GM19324 (cell line): Measurements from ENCODE around the gene KIF26A.
"Not testable (repeated sequence)": the region's sequence is repeated elsewhere in the genome, so short reads cannot be mapped to it uniquely, and the experiment has no call there.

Source experiments
- ATAC-seq: cut with Tn5 transposase; IDR thresholded peaks from one replicate; pipeline ENCODE4 v1.9.1; 2021; ENCODE audit warnings: mild to moderate bottlenecking, moderate library complexity; ENCODE audit not compliant: unreplicated experiment, low FRiP score

KIF26A gene

GRCh38 chr14:104217486-104218360, 79.3 kb downstream of the KIF26A start:
- ATAC-seq, result no peak

- ATAC-seq, result no peak
These were observed 80.2 kb downstream of the KIF26A start for GRCh38 chr14:104218361-104219180.

GRCh38 chr14:104219731-104220214, 81.4 kb downstream of the KIF26A start:
- no peak for ATAC-seq

- ATAC-seq, result no peak
These were observed 82.1 kb downstream of the KIF26A start for GRCh38 chr14:104220215-104221070.

- ATAC-seq, result no peak
These were observed 82.8 kb downstream of the KIF26A start for GRCh38 chr14:104221071-104221625.

- no peak for ATAC-seq
These were observed 83.4 kb downstream of the KIF26A start for GRCh38 chr14:104221636-104222369.

- ATAC-seq, result no peak
These were observed 84.1 kb downstream of the KIF26A start for GRCh38 chr14:104222396-104223036.

GRCh38 chr14:104223101-104224041, 85.0 kb downstream of the KIF26A start:
- ATAC-seq, result no peak

GRCh38 chr14:104224131-104224505, 85.7 kb downstream of the KIF26A start:
- no peak for ATAC-seq

- no peak for ATAC-seq
These were observed 86.3 kb downstream of the KIF26A start for GRCh38 chr14:104224506-104225277.

- not testable (repeated sequence) for ATAC-seq
These were observed 87.1 kb downstream of the KIF26A start for GRCh38 chr14:104225278-104226190.

- no peak for ATAC-seq
These were observed 88.3 kb downstream of the KIF26A start for GRCh38 chr14:104226421-104227383.

GRCh38 chr14:104227806-104228205, 89.4 kb downstream of the KIF26A start:
- ATAC-seq, result no peak

GRCh38 chr14:104228221-104228620, 89.8 kb downstream of the KIF26A start:
- no peak for ATAC-seq
